ENCODE measurements around the gene DNAJC19. TPM values are rescaled to one million over a fixed set of nuclear protein-coding genes. Genes with fewer than 3 reads are reported as not detected.
A peak's percentile ranks its signal among the peaks of the same experiment; 100 is the strongest.

Gene DNAJC19
- total RNA-seq, 2 donors from 2014 or later, result 26.5 to 37.7 TPM

DNA sequence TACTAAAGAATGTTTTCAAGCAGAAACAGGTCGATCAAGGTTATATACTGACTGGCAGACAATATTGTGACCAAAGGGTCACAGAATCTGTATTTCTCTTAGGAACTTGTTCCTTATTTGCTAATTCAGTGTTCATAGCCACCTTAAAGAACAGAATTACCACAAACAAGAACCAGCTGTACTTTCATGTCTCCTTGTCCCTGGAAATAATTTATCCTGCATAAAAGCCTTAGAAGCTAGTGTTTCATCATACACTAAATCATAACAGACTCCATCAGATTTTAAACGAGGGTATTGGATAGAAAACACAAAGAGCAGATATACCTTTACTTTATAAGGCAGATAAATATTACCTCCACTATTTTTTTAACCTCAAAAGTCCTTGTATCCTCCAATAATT lies 6.4 kb downstream of the DNAJC19 start:
- DNase-seq (ENCODE audit: low spot score), result no peak
- H3K4me3 Mint-ChIP-seq, result no peak overlapping the region
- H3K27me3 Mint-ChIP-seq, result no peaks in the 10 kb centered on the region
- peaks cover 8 to 11% of the 10 kb centered on the region in 2 donors for H3K4me1 Mint-ChIP-seq (ENCODE audit: low read depth in 2 of 2)
- H3K27ac Mint-ChIP-seq, result peak overlapping the region; percentile 21 to 31
- ATAC-seq, result no peak
- no peaks in the 10 kb centered on the region for H3K36me3 Mint-ChIP-seq
- no peaks in the 10 kb centered on the region for H3K9me3 Mint-ChIP-seq

DNA sequence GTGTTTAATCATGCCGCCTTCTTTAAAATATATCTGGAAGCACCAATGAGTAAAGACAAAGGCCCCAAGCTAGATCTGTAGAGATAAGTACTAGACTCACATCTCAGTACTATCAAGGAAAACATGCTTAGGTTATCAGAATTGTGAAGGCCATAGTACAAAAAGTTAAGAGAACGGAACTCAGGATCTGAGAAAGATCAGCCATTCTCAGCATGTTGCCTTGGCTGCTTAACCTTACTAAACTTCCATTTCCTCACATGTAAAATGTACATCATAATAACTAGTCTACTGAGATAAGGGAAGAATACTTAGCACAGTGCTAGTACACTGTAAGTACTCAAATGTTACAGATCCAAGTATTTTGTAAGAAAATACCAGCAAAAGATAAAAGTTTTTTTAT lies 7.6 kb downstream of the DNAJC19 start:
- peak overlapping the region in 1 of 2 donors; percentile 31 for H3K27ac Mint-ChIP-seq
- DNase-seq (ENCODE audit: low spot score) (no peak), ATAC-seq (no peak)
- no peaks in the 10 kb centered on the region for H3K27me3 Mint-ChIP-seq
- peaks cover 0 to 2% of the 10 kb centered on the region in 2 donors for H3K4me1 Mint-ChIP-seq (ENCODE audit: low read depth in 2 of 2)
- H3K4me3 Mint-ChIP-seq, result no peak overlapping the region
- H3K36me3 Mint-ChIP-seq, result no peaks in the 10 kb centered on the region
- H3K9me3 Mint-ChIP-seq, result no peaks in the 10 kb centered on the region

DNA sequence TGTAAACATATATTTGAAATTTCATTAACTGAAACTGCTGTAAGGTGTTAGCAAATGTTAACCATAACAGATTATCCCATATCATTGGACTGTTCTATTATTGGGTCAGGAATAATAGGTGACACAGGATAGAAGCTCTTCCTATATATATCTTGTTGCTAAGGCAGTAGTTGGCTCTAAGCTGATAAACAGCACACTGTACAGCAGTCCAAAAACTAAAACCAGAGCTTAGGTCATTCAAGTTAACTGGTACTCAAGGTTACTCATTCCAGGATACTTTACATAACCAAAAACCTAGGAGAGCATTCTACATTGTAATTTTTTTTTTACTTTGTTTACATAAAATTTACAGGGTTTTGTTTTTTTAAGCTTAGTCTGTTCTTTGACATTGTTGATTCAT lies 8.9 kb downstream of the DNAJC19 start:
- ATAC-seq (peak in 1 of 2 donors; percentile 51), DNase-seq (ENCODE audit: low spot score) (no peak)
- no peaks in the 10 kb centered on the region for H3K9me3 Mint-ChIP-seq
- H3K36me3 Mint-ChIP-seq, result peaks cover 5% of the 10 kb centered on the region
- H3K27ac Mint-ChIP-seq, result no peak overlapping the region
- H3K27me3 Mint-ChIP-seq, result no peaks in the 10 kb centered on the region
- no peaks in the 10 kb centered on the region for H3K4me1 Mint-ChIP-seq (ENCODE audit: low read depth in 2 of 2)
- no peak overlapping the region for H3K4me3 Mint-ChIP-seq

DNA sequence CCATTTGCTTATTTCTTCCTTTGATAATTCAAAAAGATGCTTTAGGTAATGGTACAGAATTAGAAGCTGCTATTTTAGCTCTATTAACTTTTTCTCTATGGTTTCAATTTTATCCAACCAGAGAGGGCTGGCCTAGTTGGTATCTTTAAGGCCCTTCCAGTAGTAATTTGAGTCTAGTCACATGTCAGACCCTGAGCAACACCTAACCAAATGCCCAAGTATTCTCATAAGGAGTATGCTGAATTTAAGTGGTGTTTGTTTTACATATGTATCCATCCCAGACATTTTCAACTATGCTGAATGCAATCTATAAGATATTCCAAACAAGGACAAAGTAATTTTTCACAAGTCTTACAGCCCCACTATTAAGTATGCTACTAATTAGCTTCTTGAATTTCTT lies 9.6 kb downstream of the DNAJC19 start:
- DNase-seq (ENCODE audit: low spot score), result no peak
- Mint-ChIP-seq H3K4me3 (no peak overlapping the region), H3K27me3 (no peaks in the 10 kb centered on the region), H3K27ac (no peak overlapping the region), H3K4me1 (ENCODE audit: low read depth in 2 of 2) (no peaks in the 10 kb centered on the region), H3K36me3 (peaks cover 5% of the 10 kb centered on the region), H3K9me3 (no peaks in the 10 kb centered on the region)
- ATAC-seq, result no peak

DNA sequence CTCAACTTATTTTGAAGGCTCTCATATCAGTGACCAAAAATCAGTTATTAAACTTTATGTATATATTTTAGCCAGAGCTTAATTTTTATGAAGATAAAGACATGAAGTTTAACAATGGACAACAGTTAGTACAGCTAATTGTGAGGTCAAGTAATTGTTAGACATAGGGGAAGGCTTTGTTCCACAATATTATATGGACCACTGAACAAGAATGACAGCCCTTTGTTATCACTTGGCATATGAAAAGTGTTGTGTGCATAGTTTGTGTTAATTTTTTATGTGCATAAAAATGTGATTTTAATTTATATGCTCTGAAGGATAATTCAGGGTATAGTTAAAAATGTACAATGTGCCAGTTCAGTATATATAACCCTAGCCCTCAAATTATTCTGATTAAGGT lies 12.0 kb downstream of the DNAJC19 start:
- Mint-ChIP-seq H3K9me3 (no peaks in the 10 kb centered on the region), H3K36me3 (peaks cover 5% of the 10 kb centered on the region), H3K4me3 (no peak overlapping the region), H3K4me1 (ENCODE audit: low read depth in 2 of 2) (peaks cover 0 to 3% of the 10 kb centered on the region in 2 donors), H3K27ac (no peak overlapping the region), H3K27me3 (no peaks in the 10 kb centered on the region)
- DNase-seq (ENCODE audit: low spot score), result no peak
- no peak for ATAC-seq

DNA sequence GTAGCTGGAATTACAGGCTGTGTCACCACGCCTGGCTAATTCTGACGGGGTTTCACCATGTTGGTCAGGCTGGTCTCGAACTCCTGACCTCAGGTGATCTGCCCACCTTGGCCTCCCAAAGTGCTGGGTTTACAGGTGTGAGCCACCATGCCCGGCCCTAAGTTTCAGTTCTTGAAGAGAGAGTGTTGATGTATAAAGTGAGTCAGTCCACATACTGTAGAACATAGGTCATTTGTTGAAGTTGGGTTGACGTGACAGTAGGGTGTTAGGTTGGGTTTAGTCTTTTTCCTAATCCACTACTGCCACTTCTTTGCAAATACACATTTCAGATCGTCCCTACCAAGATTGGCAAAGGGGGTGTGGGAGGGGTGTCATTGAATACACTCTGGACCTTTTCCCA lies 15.2 kb downstream of the DNAJC19 start:
- Mint-ChIP-seq H3K27me3 (no peaks in the 10 kb centered on the region), H3K27ac (peak overlapping the region in 1 of 2 donors; percentile 50), H3K9me3 (no peaks in the 10 kb centered on the region), H3K4me1 (ENCODE audit: low read depth in 2 of 2) (peaks cover 0 to 3% of the 10 kb centered on the region in 2 donors), H3K4me3 (no peak overlapping the region), H3K36me3 (peaks cover 5% of the 10 kb centered on the region)
- DNase-seq (ENCODE audit: low spot score), result no peak
- ATAC-seq, result peak in 1 of 2 donors; percentile 59

DNA sequence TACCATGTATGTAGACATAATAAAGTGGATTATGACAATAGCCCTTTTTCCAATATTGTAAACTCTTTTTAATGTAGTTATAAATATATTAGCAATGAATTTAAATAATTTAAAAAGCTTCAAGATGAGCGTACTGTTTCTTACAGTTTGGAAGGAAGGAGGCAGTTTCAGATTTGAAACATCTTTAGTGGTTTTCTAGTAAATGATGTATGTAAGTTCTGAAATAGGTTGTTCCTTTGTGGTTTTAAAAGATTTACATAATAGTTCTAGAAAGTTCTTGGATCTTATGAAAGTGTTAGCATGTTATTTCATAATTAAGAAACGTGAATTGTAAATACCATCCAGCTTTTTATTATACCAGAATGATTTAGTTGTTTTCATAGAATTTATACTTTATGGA lies 16.0 kb downstream of the DNAJC19 start:
- H3K27me3 Mint-ChIP-seq, result no peaks in the 10 kb centered on the region
- ATAC-seq (peak in 1 of 2 donors; percentile 62), DNase-seq (ENCODE audit: low spot score) (no peak)
- H3K4me1 Mint-ChIP-seq (ENCODE audit: low read depth in 2 of 2), result peaks cover 0 to 3% of the 10 kb centered on the region in 2 donors
- H3K27ac Mint-ChIP-seq, result peak overlapping the region; percentile 60 to 65
- no peak overlapping the region for H3K4me3 Mint-ChIP-seq
- H3K36me3 Mint-ChIP-seq, result peaks cover 6% of the 10 kb centered on the region
- H3K9me3 Mint-ChIP-seq, result no peaks in the 10 kb centered on the region

DNA sequence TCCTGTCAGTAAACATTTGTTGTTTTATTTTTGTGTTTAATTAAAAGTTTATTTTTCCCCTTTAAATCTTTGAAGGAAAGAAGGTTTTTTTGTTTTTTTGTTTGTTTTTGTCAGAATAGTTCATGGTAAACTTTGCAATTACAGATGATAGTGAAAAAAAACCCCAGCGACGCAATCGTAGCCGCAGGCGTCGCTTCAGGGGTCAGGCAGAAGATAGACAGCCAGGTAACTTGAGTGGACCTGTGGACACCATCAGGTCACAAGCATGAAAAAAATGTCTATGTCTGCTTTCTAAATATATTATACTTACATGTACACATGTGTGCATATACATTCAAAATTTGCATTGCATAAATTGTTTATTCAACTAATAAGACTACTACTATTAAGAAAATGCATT lies 18.6 kb downstream of the DNAJC19 start:
- Mint-ChIP-seq H3K4me1 (ENCODE audit: low read depth in 2 of 2) (peaks cover 0 to 3% of the 10 kb centered on the region in 2 donors), H3K27me3 (no peaks in the 10 kb centered on the region), H3K4me3 (no peak overlapping the region), H3K36me3 (peaks cover 18% of the 10 kb centered on the region), H3K9me3 (no peaks in the 10 kb centered on the region), H3K27ac (peak overlapping the region in 1 of 2 donors; percentile 31)
- DNase-seq (ENCODE audit: low spot score), result no peak
- ATAC-seq, result no peak

DNA sequence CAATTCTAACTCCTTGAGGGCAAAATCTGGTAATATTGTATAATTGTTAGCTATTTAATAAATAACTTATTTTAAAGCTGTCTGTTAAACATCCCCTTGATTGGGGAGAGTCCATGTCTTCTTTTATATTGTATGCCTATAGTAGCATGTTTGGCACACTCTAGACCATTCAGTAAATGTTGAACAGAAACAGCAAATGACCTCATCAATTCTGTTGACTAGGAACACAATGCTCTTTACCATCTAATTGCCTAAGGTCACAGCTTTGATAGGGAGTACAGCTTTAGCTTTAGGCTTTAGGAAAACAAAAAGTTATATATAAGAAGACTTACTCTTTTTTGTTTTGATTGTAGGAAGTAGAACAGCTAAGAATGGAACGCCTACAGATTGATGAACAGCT lies 27.0 kb downstream of the DNAJC19 start:
- ATAC-seq (no peak), DNase-seq (ENCODE audit: low spot score) (no peak)
- Mint-ChIP-seq H3K4me3 (no peak overlapping the region), H3K36me3 (peaks cover 36% of the 10 kb centered on the region), H3K4me1 (ENCODE audit: low read depth in 2 of 2) (peaks cover 9 to 12% of the 10 kb centered on the region in 2 donors), H3K27ac (no peak overlapping the region), H3K27me3 (no peaks in the 10 kb centered on the region), H3K9me3 (no peaks in the 10 kb centered on the region)

DNA sequence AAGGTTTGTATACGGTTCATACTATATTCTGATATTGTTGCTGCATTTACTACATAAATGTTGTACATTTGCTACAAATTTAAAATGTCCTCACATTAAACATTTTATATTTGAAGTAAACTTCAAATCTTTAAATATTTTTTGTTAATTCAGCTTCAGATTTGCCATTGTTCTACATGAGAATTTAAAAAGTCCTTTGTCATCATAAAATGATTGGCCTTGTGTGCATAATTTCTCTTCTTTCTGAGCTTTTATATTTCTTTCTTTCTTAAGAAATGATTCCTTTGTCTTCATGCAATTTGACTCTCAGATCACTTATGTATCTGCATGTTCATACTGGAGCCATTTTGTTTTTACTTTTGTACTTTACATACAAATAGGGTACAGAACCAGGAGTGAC lies 28.0 kb downstream of the DNAJC19 start:
- no peak overlapping the region for H3K4me3 Mint-ChIP-seq
- no peak overlapping the region for H3K27ac Mint-ChIP-seq
- DNase-seq (ENCODE audit: low spot score), result no peak
- H3K4me1 Mint-ChIP-seq (ENCODE audit: low read depth in 2 of 2), result peaks cover 11 to 12% of the 10 kb centered on the region in 2 donors
- no peaks in the 10 kb centered on the region for H3K9me3 Mint-ChIP-seq
- no peaks in the 10 kb centered on the region for H3K27me3 Mint-ChIP-seq
- no peak for ATAC-seq
- H3K36me3 Mint-ChIP-seq, result peaks cover 38% of the 10 kb centered on the region

DNA sequence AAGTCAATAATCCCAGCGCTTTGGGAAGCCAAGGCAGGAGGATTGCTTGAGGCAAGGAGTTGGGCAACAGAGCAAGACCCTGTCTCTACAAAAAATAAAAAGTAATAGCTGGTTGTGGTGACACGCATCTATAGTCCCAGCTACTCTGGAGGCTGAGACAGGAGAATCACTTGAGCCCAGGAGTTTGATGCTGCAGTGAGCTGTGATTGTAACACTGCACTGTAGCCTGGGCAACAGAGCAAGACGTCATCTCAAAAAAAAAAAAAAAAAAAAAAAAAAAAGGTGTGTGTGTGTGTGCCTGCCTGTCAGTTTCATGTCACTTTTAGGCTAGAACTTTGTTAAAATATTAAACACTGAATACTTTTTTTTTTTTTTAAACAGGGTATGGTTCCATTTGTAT lies 28.4 kb downstream of the DNAJC19 start:
- H3K4me3 Mint-ChIP-seq, result no peak overlapping the region
- ATAC-seq (no peak), DNase-seq (ENCODE audit: low spot score) (no peak)
- H3K4me1 Mint-ChIP-seq (ENCODE audit: low read depth in 2 of 2), result peaks cover 11 to 12% of the 10 kb centered on the region in 2 donors
- no peak overlapping the region for H3K27ac Mint-ChIP-seq
- peaks cover 39% of the 10 kb centered on the region for H3K36me3 Mint-ChIP-seq
- H3K9me3 Mint-ChIP-seq, result no peaks in the 10 kb centered on the region
- H3K27me3 Mint-ChIP-seq, result no peaks in the 10 kb centered on the region

DNA sequence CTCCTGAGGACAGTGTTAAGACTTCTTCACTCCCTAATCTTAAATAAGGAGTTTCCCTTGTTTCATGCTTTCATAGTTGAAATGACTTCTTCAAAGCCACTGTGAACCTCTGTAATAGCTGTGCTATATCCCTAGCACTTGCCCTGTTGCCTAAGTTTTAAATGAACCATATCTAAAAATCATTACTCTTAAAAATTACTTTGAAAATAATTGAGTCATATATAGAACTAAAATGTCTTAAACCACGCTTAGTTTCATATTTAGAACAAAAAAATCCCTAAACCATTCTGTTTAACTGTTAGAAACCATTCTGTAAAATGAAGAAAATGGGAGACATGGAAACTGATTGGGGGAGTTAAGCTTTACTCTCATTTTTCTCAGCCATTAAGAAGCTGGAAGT lies 29.8 kb downstream of the DNAJC19 start:
- peak overlapping the region; percentile 66 to 92 for H3K27ac Mint-ChIP-seq
- peaks cover 11 to 12% of the 10 kb centered on the region in 2 donors for H3K4me1 Mint-ChIP-seq (ENCODE audit: low read depth in 2 of 2)
- no peaks in the 10 kb centered on the region for H3K9me3 Mint-ChIP-seq
- DNase-seq (ENCODE audit: low spot score) (no peak), ATAC-seq (peak; percentile 74 to 78)
- peaks cover 42% of the 10 kb centered on the region for H3K36me3 Mint-ChIP-seq
- peak overlapping the region; percentile 41 for H3K4me3 Mint-ChIP-seq
- H3K27me3 Mint-ChIP-seq, result no peaks in the 10 kb centered on the region

DNA sequence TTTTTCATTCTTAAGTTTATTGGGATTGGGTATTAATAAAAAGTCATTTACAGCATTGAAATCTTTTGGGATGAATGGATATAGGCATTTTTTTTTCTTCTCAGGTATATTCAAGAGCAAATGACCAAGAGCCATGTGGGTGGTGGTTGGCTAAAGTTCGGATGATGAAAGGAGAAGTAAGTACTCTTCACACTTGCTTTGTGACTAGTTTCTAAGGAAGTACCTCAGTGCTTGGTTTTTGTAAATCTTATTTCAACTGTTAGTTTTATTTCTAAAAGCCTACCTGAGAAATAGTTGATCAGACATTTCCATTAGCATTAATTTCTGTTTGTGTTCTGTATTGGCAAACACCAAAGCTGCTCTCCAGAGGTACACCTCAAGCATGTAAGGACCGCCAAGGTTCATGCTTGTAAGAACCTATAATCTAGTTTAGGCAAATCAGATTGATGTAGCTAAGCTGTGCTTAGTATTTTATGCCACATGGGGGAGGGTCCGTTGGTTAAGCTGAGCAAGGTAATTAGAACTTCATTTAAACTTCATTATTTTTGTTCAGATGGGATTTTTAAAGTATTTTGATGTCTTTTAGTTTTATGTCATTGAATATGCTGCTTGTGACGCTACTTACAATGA lies 41.7 kb downstream of the DNAJC19 start:
- Mint-ChIP-seq H3K4me3 (no peak overlapping the region), H3K9me3 (no peaks in the 10 kb centered on the region), H3K4me1 (ENCODE audit: low read depth in 2 of 2) (peaks cover 0 to 12% of the 10 kb centered on the region in 2 donors), H3K36me3 (peaks cover 15% of the 10 kb centered on the region), H3K27ac (peak overlapping the region in 1 of 2 donors; percentile 3), H3K27me3 (no peaks in the 10 kb centered on the region)
- no peak for DNase-seq (ENCODE audit: low spot score)
- ATAC-seq, result no peak

DNA sequence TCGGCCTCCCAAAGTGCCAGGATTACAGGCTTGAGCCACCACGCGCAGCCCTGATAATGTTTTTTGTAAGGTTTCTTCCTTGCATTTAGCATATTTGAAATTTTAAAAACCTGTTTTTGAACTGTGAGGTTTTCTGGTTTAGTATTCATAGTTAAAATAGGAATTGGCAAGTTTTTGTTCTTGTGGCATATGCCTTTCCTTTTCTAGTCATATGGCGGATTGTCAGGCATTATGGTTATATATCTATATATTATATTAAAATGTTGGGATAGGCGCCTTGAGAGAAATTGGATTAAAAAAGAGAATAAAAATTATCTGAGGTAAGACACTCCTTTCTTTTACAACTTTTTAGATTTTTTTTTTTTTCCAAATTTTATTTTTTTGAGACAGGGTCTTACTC lies 48.7 kb downstream of the DNAJC19 start:
- no peak for DNase-seq (ENCODE audit: low spot score)
- H3K36me3 Mint-ChIP-seq, result peaks cover 6% of the 10 kb centered on the region
- H3K4me3 Mint-ChIP-seq, result no peak overlapping the region
- H3K9me3 Mint-ChIP-seq, result no peaks in the 10 kb centered on the region
- H3K4me1 Mint-ChIP-seq (ENCODE audit: low read depth in 2 of 2), result peaks cover 0 to 14% of the 10 kb centered on the region in 2 donors
- no peak for ATAC-seq
- no peak overlapping the region for H3K27ac Mint-ChIP-seq
- no peaks in the 10 kb centered on the region for H3K27me3 Mint-ChIP-seq

DNA sequence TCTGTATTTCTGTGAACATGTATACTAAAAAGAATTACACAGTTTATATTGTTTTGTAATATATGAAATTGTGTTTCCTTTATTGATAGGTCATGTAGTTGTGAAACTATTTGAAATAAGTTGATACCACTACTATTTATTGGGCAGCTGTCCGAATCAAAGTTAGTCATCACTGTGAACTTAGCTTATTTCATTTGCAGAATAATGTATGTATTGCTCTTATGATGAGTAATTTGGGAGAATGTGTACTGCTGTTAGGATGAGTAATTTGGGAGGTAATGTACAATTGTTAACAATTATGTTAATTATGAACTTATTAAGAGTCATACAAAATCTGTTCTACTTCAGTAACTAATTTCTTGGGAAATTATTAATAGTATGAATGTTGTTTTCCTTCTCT lies 54.9 kb downstream of the DNAJC19 start:
- ATAC-seq, result no peak
- no peak overlapping the region for H3K27ac Mint-ChIP-seq
- H3K36me3 Mint-ChIP-seq, result peaks cover 6% of the 10 kb centered on the region
- H3K9me3 Mint-ChIP-seq, result no peaks in the 10 kb centered on the region
- H3K4me1 Mint-ChIP-seq (ENCODE audit: low read depth in 2 of 2), result peaks cover 14 to 32% of the 10 kb centered on the region in 2 donors
- DNase-seq (ENCODE audit: low spot score), result no peak
- H3K27me3 Mint-ChIP-seq, result no peaks in the 10 kb centered on the region
- no peak overlapping the region for H3K4me3 Mint-ChIP-seq
